Activated naive CD8-positive, alpha-beta T cell treated with anti-CD3 and anti-CD28 coated beads, Interleukin-2, amount 10 ng/mL, durations not matched to agents 7 days and 5 days (primary cell): Measurements from ENCODE around the gene FBXO45. TPM values are rescaled to one million over a fixed set of nuclear protein-coding genes. Genes with fewer than 3 reads are reported as not detected.
"Not testable (repeated sequence)": the region's sequence is repeated elsewhere in the genome, so short reads cannot be mapped to it uniquely, and the experiment has no call there.

Experiments
- ATAC-seq: fragments of 150-1000 bp; cut with Tn5 transposase; one replicate; pipeline ENCODE4 v1.10.0; 2021; ENCODE audit warnings: low read depth, moderate library complexity
- POLR2A ChIA-PET: fragments of 350-600 bp; sonication (Branson Sonifier 250); formaldehyde crosslinking; loops from one replicate; lab custom pipeline; 2021; ENCODE audit warnings: antibody characterized with exemption; lab: Charles Lee
- DNase-seq: peaks from one replicate; pipeline ENCODE4 v3.0.0; 2021
- H3K27ac Mint-ChIP-seq: one replicate; pipeline ENCODE4 v1.8.0; 2022; ENCODE audit warnings: mild to moderate bottlenecking, mixed read lengths
- H3K27me3 Mint-ChIP-seq: one replicate; pipeline ENCODE4 v1.8.0; 2022; ENCODE audit warnings: mild to moderate bottlenecking, moderate library complexity, mixed read lengths
- H3K36me3 Mint-ChIP-seq: one replicate; pipeline ENCODE4 v1.8.0; 2021; ENCODE audit warnings: mild to moderate bottlenecking, mixed read lengths
- H3K4me1 Mint-ChIP-seq: one replicate; pipeline ENCODE4 v1.8.0; 2021; ENCODE audit warnings: mixed read lengths
- H3K4me3 Mint-ChIP-seq: one replicate; pipeline ENCODE4 v1.8.0; 2022; ENCODE audit warnings: mild to moderate bottlenecking, moderate library complexity, mixed read lengths
- H3K9me3 Mint-ChIP-seq: one replicate; pipeline ENCODE4 v1.8.0; 2021; ENCODE audit warnings: mixed read lengths
- total RNA-seq, 2 experiments: library from RNA; stranded (reverse); gene quantifications; one replicate each; pipeline ENCODE4 v1.2.3, GENCODE V29; 2021

FBXO45 gene
- total RNA-seq, 2 experiments from 2014 or later: 12.3 to 13.0 TPM

- Mint-ChIP-seq H3K4me3 (no peak overlapping the region), H3K27ac (no peak overlapping the region), H3K27me3 (no peaks in the 10 kb centered on the region), H3K9me3 (no peaks in the 10 kb centered on the region), H3K4me1 (peaks cover 42% of the 10 kb centered on the region), H3K36me3 (no peaks in the 10 kb centered on the region)
- ATAC-seq: no peak
- POLR2A ChIA-PET: interaction anchor here (0.6 to 1.8 kb wide), 6 partner anchors 10 to 131 kb away, joined by 3 to 17 read pairs (median 5); partner anchors contain the start of genes NRROS and PAK2
- no peak for DNase-seq
Observed at GRCh38 chr3:196608693-196609092, 40.2 kb downstream of the FBXO45 start.

DNA sequence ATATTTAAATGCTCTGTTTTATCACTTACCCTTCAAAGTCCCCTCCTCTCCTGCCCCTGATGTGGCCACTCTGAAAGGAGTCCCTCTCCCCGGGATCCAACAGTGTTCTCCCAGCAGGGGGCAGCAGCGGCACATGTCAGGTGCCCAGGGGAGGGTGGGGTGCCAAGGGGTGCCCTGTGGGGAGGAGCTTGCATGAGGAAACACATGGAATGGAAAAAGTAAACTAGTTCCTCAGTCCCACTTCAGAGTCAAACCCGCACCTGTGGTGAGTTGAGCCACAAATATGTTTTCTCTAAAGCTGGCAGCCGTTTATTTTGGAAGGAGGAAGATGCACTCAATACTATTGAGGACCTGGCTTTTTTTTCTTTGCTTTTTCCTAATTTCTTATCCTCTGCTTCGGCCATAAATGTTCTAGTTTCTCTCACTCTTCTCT is 40.9 kb downstream of the FBXO45 start:
- POLR2A ChIA-PET: interaction anchor here (0.7 to 1.8 kb wide), 9 partner anchors 10 to 131 kb away, joined by 3 to 17 read pairs (median 4); partner anchors contain the start of genes FBXO45, NRROS, PAK2 and WDR53
- Mint-ChIP-seq H3K27ac (peak overlapping the region; percentile 46), H3K36me3 (no peaks in the 10 kb centered on the region), H3K4me1 (peaks cover 42% of the 10 kb centered on the region), H3K4me3 (peak overlapping the region; percentile 64), H3K9me3 (no peaks in the 10 kb centered on the region), H3K27me3 (no peaks in the 10 kb centered on the region)
- peak; percentile 85 for ATAC-seq
- peak; percentile 95 for DNase-seq

GRCh38 chr3:196609805-196610515 is 41.5 kb downstream of the FBXO45 start:
- DNase-seq (no peak), ATAC-seq (peak; percentile 46)
- H3K27ac Mint-ChIP-seq: peak overlapping the region; percentile 46
- no peaks in the 10 kb centered on the region for H3K27me3 Mint-ChIP-seq
- H3K4me1 Mint-ChIP-seq: peaks cover 38% of the 10 kb centered on the region
- peak overlapping the region; percentile 64 for H3K4me3 Mint-ChIP-seq
- no peaks in the 10 kb centered on the region for H3K9me3 Mint-ChIP-seq
- POLR2A ChIA-PET: interaction anchor here (0.7 to 1.8 kb wide), 10 partner anchors 11 to 130 kb away, joined by 3 to 17 read pairs (median 4); partner anchors contain the start of genes FBXO45, NRROS, PAK2 and WDR53
- no peaks in the 10 kb centered on the region for H3K36me3 Mint-ChIP-seq

DNA sequence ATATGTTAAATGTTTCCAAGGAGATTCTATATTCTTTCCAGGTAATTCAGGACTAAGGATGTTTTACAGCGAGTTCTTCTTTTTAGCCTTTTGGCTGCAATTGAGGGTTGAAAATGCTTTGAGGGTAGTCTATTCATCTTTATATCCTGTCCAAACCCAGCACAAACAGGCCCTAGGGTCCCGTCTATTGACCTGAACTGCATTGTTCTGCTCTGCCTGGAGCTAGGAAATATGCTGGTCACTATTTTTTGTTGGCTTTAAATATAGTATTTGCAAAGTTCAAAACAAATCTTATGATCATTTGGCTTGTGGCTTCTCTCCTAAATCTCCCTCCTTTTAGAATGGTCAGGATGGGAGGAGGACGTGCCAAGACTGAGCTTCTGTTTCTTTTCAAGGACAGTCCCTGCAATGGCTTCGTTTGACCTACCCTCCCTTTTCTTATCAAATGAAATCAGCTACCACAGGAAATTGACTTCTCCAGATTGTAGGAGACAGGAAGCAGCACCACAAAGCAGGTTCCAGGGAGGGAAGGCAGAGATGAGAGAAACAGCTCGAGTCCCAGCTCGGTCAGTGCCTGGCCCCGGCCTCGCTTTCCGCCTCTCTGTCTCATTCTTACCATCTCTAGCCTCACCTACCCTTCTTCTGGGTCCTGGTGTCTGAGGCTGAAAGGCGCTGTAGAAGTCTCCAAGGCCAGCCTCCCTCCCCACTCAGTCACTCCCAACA is 43.5 kb downstream of the FBXO45 start:
- H3K27ac Mint-ChIP-seq: peak overlapping the region; percentile 87
- no peaks in the 10 kb centered on the region for H3K27me3 Mint-ChIP-seq
- no peaks in the 10 kb centered on the region for H3K9me3 Mint-ChIP-seq
- H3K4me3 Mint-ChIP-seq: peak overlapping the region; percentile 56
- POLR2A ChIA-PET: interaction anchor here (1.0 to 2.9 kb wide), 5 partner anchors 10 to 43 kb away, joined by 3 to 23 read pairs (median 4); partner anchors contain the start of genes FBXO45, NRROS and WDR53
- H3K4me1 Mint-ChIP-seq: peaks cover 37% of the 10 kb centered on the region
- no peaks in the 10 kb centered on the region for H3K36me3 Mint-ChIP-seq
- DNase-seq (no peak), ATAC-seq (peak; percentile 29)

DNA sequence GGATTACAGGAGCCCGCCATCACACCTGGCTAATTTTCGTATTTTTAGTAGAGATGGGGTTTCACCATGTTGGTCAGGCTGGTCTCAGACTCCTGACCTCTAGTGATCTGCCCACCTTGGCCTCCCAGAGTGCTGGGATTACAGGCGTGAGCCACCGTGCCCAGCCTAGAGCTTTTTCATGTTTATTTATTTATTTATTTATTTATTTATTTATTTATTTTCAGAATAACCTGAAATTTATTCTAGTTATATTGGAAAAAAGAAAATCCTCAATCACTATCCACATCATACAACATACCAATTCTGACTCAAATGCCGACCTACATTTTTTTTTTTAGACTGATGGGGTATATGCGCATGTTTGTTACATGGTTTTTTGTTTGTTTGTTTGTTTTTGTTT is 46.8 kb downstream of the FBXO45 start:
- POLR2A ChIA-PET: interaction anchor here (1.7 kb wide), 1 partner anchor 17 kb away, joined by 5 read pairs; no protein-coding TSS in a partner anchor
- H3K9me3 Mint-ChIP-seq, H3K27me3 Mint-ChIP-seq, H3K36me3 Mint-ChIP-seq, ATAC-seq, H3K4me3 Mint-ChIP-seq, DNase-seq, H3K27ac Mint-ChIP-seq: not testable (repeated sequence)
- peaks cover 32% of the 10 kb centered on the region for H3K4me1 Mint-ChIP-seq

DNA sequence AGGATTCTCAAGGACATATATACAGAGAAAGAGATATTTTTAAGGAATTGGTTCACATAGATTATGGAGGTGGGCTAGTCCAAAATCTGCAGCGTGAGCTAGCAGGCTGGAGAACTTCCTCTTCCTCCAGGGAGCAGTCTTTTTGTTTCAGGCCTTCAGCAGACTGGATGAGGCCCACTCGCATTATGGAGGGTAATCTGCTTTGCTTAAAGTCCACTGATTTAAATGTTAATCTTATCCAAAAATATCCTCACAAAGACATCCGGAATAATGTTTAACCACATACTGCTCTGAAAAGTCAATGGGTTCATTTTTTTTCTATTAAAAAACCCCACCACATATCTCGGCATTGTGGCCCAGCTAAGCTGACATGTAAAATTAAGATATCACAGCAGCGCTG is 48.8 kb downstream of the FBXO45 start:
- Mint-ChIP-seq H3K4me1 (peaks cover 22% of the 10 kb centered on the region), H3K9me3 (no peaks in the 10 kb centered on the region), H3K4me3 (no peak overlapping the region), H3K36me3 (no peaks in the 10 kb centered on the region), H3K27me3 (no peaks in the 10 kb centered on the region), H3K27ac (peak overlapping the region; percentile 21)
- DNase-seq (no peak), ATAC-seq (no peak)
- POLR2A ChIA-PET: no interaction called here

DNA sequence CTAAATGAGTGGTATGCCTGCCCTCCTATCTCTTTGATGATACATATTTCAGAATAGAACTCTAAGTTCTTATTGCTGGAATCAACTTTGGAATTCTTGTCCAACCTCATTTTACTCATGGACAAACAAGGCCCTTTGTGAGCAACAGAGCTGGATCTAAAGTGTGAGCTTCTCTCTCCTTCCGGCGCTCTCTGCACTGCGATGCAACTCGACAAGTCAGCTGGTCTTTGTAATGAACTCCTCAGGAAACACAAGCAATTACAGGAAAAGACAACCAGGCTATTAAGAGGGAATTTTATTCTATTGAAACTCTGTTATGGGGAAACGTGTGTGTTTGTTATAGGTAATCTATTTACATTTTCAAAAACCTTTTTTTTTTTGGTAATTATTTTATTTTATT is 50.8 kb downstream of the FBXO45 start:
- Mint-ChIP-seq H3K9me3 (no peaks in the 10 kb centered on the region), H3K4me3 (no peak overlapping the region), H3K27me3 (no peaks in the 10 kb centered on the region), H3K27ac (peak overlapping the region; percentile 4), H3K36me3 (no peaks in the 10 kb centered on the region), H3K4me1 (peaks cover 13% of the 10 kb centered on the region)
- POLR2A ChIA-PET: no interaction called here
- no peak for ATAC-seq
- DNase-seq: no peak

DNA sequence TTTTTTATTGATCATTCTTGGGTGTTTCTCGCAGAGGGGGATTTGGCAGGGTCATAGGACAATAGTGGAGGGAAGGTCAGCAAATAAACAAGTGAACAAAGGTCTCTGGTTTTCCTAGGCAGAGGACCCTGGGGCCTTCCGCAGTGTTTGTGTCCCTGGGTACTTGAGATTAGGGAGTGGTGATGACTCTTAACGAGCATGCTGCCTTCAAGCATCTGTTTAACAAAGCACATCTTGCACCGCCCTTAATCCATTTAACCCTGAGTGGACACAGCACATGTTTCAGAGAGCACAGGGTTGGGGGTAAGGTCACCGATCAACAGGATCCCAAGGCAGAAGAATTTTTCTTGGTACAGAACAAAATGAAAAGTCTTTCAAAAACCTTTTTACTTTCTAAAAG is 51.2 kb downstream of the FBXO45 start:
- H3K9me3 Mint-ChIP-seq, ATAC-seq, H3K27me3 Mint-ChIP-seq, DNase-seq, H3K27ac Mint-ChIP-seq, H3K36me3 Mint-ChIP-seq, H3K4me3 Mint-ChIP-seq, POLR2A ChIA-PET: not testable (repeated sequence)
- H3K4me1 Mint-ChIP-seq: peaks cover 17% of the 10 kb centered on the region

DNA sequence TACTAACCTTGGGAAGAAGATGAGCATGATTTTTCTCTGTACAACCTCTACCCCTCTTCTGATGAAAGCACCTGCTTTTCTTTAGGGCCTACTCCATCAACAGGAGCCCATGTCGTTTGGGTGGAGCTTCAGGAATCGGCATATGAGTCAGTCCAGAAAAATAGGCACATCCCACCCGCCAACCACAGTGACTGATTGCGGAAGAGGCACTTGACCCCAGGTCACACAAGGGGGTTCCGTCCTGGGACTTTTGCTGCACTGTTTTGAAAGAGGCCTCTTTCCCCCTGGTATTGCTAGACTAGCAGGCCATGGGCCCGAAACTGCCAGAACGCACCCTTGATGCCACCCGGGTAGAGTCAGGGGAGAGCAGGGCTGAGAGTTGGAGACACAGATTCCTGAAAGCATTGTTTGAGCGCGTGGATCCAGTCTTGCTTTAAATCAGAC is 51.7 kb downstream of the FBXO45 start:
- POLR2A ChIA-PET: no interaction called here
- Mint-ChIP-seq H3K27me3 (no peaks in the 10 kb centered on the region), H3K4me1 (peaks cover 23% of the 10 kb centered on the region), H3K4me3 (no peak overlapping the region), H3K9me3 (no peaks in the 10 kb centered on the region), H3K36me3 (no peaks in the 10 kb centered on the region), H3K27ac (no peak overlapping the region)
- no peak for ATAC-seq
- DNase-seq: no peak

GRCh38 chr3:196620684-196621083 is 52.2 kb downstream of the FBXO45 start:
- H3K4me3 Mint-ChIP-seq: no peak overlapping the region
- H3K9me3 Mint-ChIP-seq: no peaks in the 10 kb centered on the region
- H3K4me1 Mint-ChIP-seq: peaks cover 26% of the 10 kb centered on the region
- H3K27me3 Mint-ChIP-seq: no peaks in the 10 kb centered on the region
- no peaks in the 10 kb centered on the region for H3K36me3 Mint-ChIP-seq
- DNase-seq (no peak), ATAC-seq (no peak)
- POLR2A ChIA-PET: interaction anchor here (3.3 kb wide), 1 partner anchor 12 kb away, joined by 20 read pairs; no protein-coding TSS in a partner anchor
- H3K27ac Mint-ChIP-seq: no peak overlapping the region

DNA sequence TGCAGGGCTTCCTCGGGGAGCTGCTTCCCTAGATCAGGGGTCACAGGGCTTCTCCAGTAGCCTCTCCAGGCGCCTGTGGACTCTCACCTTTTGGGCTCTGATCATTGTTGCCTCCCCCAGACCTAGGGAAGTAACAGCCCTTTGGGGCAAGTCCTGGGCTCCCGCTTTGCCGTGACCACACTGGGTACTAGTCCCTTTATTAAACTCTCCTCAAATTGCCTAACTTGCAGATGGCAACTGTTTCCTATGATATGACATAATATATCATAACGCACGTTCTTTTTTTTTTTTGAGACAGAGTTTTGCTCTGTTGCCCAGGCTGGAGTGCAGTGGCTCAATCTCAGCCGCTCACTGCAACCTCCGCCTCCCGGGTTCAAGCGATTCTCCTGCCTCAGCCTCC is 53.2 kb downstream of the FBXO45 start:
- Mint-ChIP-seq H3K4me3 (no peak overlapping the region), H3K4me1 (peaks cover 26% of the 10 kb centered on the region), H3K9me3 (no peaks in the 10 kb centered on the region), H3K27ac (no peak overlapping the region), H3K36me3 (no peaks in the 10 kb centered on the region), H3K27me3 (no peaks in the 10 kb centered on the region)
- POLR2A ChIA-PET: interaction anchor here (3.3 kb wide), 1 partner anchor 11 kb away, joined by 20 read pairs; no protein-coding TSS in a partner anchor
- no peak for DNase-seq
- ATAC-seq: no peak

GRCh38 chr3:196624067-196624790 is 55.8 kb downstream of the FBXO45 start:
- Mint-ChIP-seq H3K36me3 (no peaks in the 10 kb centered on the region), H3K4me1 (peaks cover 21% of the 10 kb centered on the region)

More at GRCh38 chr3:196624067-196624790, 55.8 kb downstream of the FBXO45 start:
- Mint-ChIP-seq H3K9me3 (no peaks in the 10 kb centered on the region), H3K4me3 (peak overlapping the region; percentile 79), H3K27me3 (no peaks in the 10 kb centered on the region), H3K27ac (peak overlapping the region; percentile 89)
- DNase-seq (no peak), ATAC-seq (peak; percentile 77)
- POLR2A ChIA-PET: interaction anchor here (0.6 to 3.3 kb wide), 5 partner anchors 8 to 318 kb away, joined by 3 to 20 read pairs (median 4); partner anchors contain the start of genes NCBP2 and NRROS
